HEK293 (cell line): ENCODE data around the gene BIK.

ENCODE experiments used
- CTCF ChIA-PET: fragments of 350-600 bp; formaldehyde crosslinking; extraction: SDS; loops from one replicate; lab custom pipeline; 2021; ENCODE audit warnings: antibody characterized with exemption; lab: Yijun Ruan, JAX
- POLR2A ChIA-PET: fragments of 300-600 bp; formaldehyde crosslinking; extraction: SDS; loops from one replicate; lab custom pipeline; 2020; ENCODE audit warnings: antibody characterized with exemption, inconsistent platforms; lab: Yijun Ruan, JAX
- H3K27ac ChIP-seq: fragments of 200-500 bp; sonication (Bioruptor generic); 2 replicates; pipeline ENCODE4 v1.5.1; 2014; ENCODE audit warnings: low read depth, low read length, control low read depth, inconsistent platforms; ENCODE audit errors: extremely low read depth
- H3K36me3 ChIP-seq, 2 experiments: fragments of 200-500 bp in 1 of 2; sonication (Bioruptor generic) in 1 of 2; 1 replicate in 1 of 2; 2 replicates in 1 of 2; pipeline ENCODE4 v1.5.1; 2014 to 2017; ENCODE audit warnings: inconsistent platforms in 2 of 2, low read length in 2 of 2; ENCODE audit not compliant: control insufficient read depth in 2 of 2, insufficient read depth in 1 of 2
- H3K4me1 ChIP-seq: fragments of 200-500 bp; sonication (Bioruptor generic); 2 replicates; pipeline ENCODE4 v1.5.1; 2014; ENCODE audit warnings: mild to moderate bottlenecking, low read length, inconsistent platforms; ENCODE audit not compliant: control insufficient read depth, insufficient read depth
- H3K4me3 ChIP-seq: 2 replicates; pipeline ENCODE4 v1.5.1; 2011; ENCODE audit warnings: low read depth, mild to moderate bottlenecking, control low read depth, low read length, moderate library complexity
- H3K9me3 ChIP-seq: fragments of 200-500 bp; sonication (Bioruptor generic); 2 replicates; pipeline ENCODE4 v1.5.1; 2014; ENCODE audit warnings: low read depth, low read length, inconsistent platforms; ENCODE audit not compliant: control insufficient read depth, insufficient read depth
- ATF2 ChIP-seq: fragments of 450-650 bp; formaldehyde crosslinking; IDR thresholded peaks from 2 replicates; pipeline ENCODE4 v1.5.1; 2016; ENCODE audit warnings: missing biosample characterization, missing genetic modification characterization, low read depth
- GFI1B ChIP-seq: fragments of 450-650 bp; formaldehyde crosslinking; IDR thresholded peaks from 2 replicates; pipeline ENCODE4 v1.5.1; 2016; ENCODE audit warnings: missing biosample characterization, missing genetic modification characterization
- GLIS1 ChIP-seq: fragments of 450-650 bp; formaldehyde crosslinking; IDR thresholded peaks from 2 replicates; pipeline ENCODE4 v1.5.1; 2016; ENCODE audit warnings: missing biosample characterization, missing genetic modification characterization
- IKZF3 ChIP-seq: fragments of 450-650 bp; IDR thresholded peaks from 2 replicates; pipeline ENCODE4 v1.5.0; 2018; ENCODE audit warnings: missing biosample characterization, mild to moderate bottlenecking, missing genetic modification characterization, moderate library complexity
- OVOL3 ChIP-seq: fragments of 450-650 bp; formaldehyde crosslinking; IDR thresholded peaks from 2 replicates; pipeline ENCODE4 v1.5.1; 2016; ENCODE audit warnings: missing biosample characterization, missing genetic modification characterization
- PRDM10 ChIP-seq: fragments of 450-650 bp; formaldehyde crosslinking; IDR thresholded peaks from 2 replicates; pipeline ENCODE4 v1.5.1; 2016; ENCODE audit warnings: missing biosample characterization, missing genetic modification characterization
- SCRT1 ChIP-seq: fragments of 450-650 bp; formaldehyde crosslinking; IDR thresholded peaks from 2 replicates; pipeline ENCODE4 v1.5.1; 2016; ENCODE audit warnings: missing biosample characterization, missing genetic modification characterization, borderline replicate concordance
- SP3 ChIP-seq: fragments of 450-650 bp; formaldehyde crosslinking; IDR thresholded peaks from 2 replicates; pipeline ENCODE4 v1.5.1; 2016; ENCODE audit warnings: missing biosample characterization, missing genetic modification characterization
- ZBTB17 ChIP-seq: fragments of 450-650 bp; formaldehyde crosslinking; IDR thresholded peaks from 2 replicates; pipeline ENCODE4 v1.5.1; 2016; ENCODE audit warnings: missing biosample characterization, missing genetic modification characterization
- ZNF155 ChIP-seq: fragments of 450-650 bp; formaldehyde crosslinking; IDR thresholded peaks from 2 replicates; pipeline ENCODE4 v1.5.1; 2016; ENCODE audit warnings: missing biosample characterization, missing genetic modification characterization
- ZNF174 ChIP-seq: fragments of 450-650 bp; formaldehyde crosslinking; IDR thresholded peaks from 2 replicates; pipeline ENCODE4 v1.5.0; 2017; ENCODE audit warnings: missing biosample characterization, mild to moderate bottlenecking, missing genetic modification characterization
- ZNF518A ChIP-seq: fragments of 450-650 bp; formaldehyde crosslinking; conservative IDR thresholded peaks from 2 replicates; pipeline ENCODE4 v1.5.1; 2016; ENCODE audit warnings: low read depth, missing biosample characterization, missing genetic modification characterization
- ZNF621 ChIP-seq: fragments of 450-650 bp; formaldehyde crosslinking; IDR thresholded peaks from 2 replicates; pipeline ENCODE4 v1.5.1; 2017; ENCODE audit warnings: missing biosample characterization, missing genetic modification characterization
- ZSCAN30 ChIP-seq: fragments of 450-650 bp; IDR thresholded peaks from 2 replicates; pipeline ENCODE4 v1.5.1; 2018; ENCODE audit warnings: missing biosample characterization, mild to moderate bottlenecking, missing genetic modification characterization, moderate library complexity

The BIK gene

GRCh38 chr22:43131773-43132501, 21.4 kb downstream of the BIK start (continued):
- TF ChIP-seq ZNF518A (tag by site-specific recombination): no peak
- no peak for TF ChIP-seq ZNF174 (tag by site-specific recombination)
- TF ChIP-seq ZNF621: no peak
- TF ChIP-seq GLIS1 (tag by site-specific recombination): no peak
- TF ChIP-seq IKZF3 (tag by site-specific recombination): no peak
- TF ChIP-seq PRDM10: no peak
- TF ChIP-seq ZBTB17 (tag by site-specific recombination): no peak
- TF ChIP-seq SP3 (tag by site-specific recombination): no peak

- no peaks in the 10 kb centered on the region for H3K9me3 ChIP-seq
- ChIA-PET CTCF (no interaction called here), POLR2A (interaction anchor here (0.6 kb wide), 1 partner anchor 647 kb away, joined by 3 read pairs; no protein-coding TSS in a partner anchor)
- TF ChIP-seq ZNF155 (no peak), SCRT1 (no peak), ATF2 (tag by site-specific recombination) (no peak), ZSCAN30 (tag by site-specific recombination) (no peak)
- H3K27ac ChIP-seq: no peak overlapping the region
- H3K4me3 ChIP-seq: no peak overlapping the region
- peaks cover 3% of the 10 kb centered on the region for H3K4me1 ChIP-seq
- H3K36me3 ChIP-seq: peaks cover 34 to 75% of the 10 kb centered on the region in 2 experiments
Measured at GRCh38 chr22:43133401-43133800, 22.9 kb downstream of the BIK start.

GRCh38 chr22:43134553-43134952, 24.0 kb downstream of the BIK start:
- Histone ChIP-seq H3K4me3 (no peak overlapping the region), H3K4me1 (peaks cover under 1% of the 10 kb centered on the region), H3K9me3 (no peaks in the 10 kb centered on the region), H3K27ac (no peak overlapping the region)
- ChIA-PET POLR2A (no interaction called here), CTCF (interaction anchor here (0.6 to 1.4 kb wide), 2 partner anchors 8 to 35 kb away, joined by 3 to 6 read pairs; no protein-coding TSS in a partner anchor)
- TF ChIP-seq OVOL3 (tag by site-specific recombination) (no peak), GFI1B (tag by site-specific recombination) (no peak)
- TF ChIP-seq, all 188 proteins: peak for 0
- peaks cover 46 to 87% of the 10 kb centered on the region in 2 experiments for H3K36me3 ChIP-seq
